HepG2 (cell line): ENCODE measurements around the gene PRKAR1A. TPM values are rescaled to one million over a fixed set of nuclear protein-coding genes. Genes with fewer than 3 reads are reported as not detected.

Source experiments
- AKAP8 ChIP-seq: sonication (generic); formaldehyde crosslinking; IDR thresholded peaks from 2 replicates; pipeline ENCODE4 v1.5.1; 2020; ENCODE audit warnings: mild to moderate bottlenecking, missing genetic modification reagents
- HMGA1 ChIP-seq: sonication (generic); formaldehyde crosslinking; conservative IDR thresholded peaks from 2 replicates; pipeline ENCODE4 v1.4.0; 2020; ENCODE audit warnings: missing genetic modification reagents
- KLF16 ChIP-seq, 2 experiments: sonication (generic) in 1 of 2; formaldehyde crosslinking in 1 of 2; IDR thresholded peaks; 2 replicates each; pipeline versions ENCODE4 v1.6.1 to v1.8.0; 2016 to 2023; ENCODE audit warnings: missing genetic modification reagents in 2 of 2, missing compliant biosample characterization in 1 of 2
- MIER3 ChIP-seq: IDR thresholded peaks from 2 replicates; pipeline ENCODE4 v1.6.1; 2016; ENCODE audit warnings: missing compliant biosample characterization, borderline replicate concordance
- MXI1 ChIP-seq: IDR thresholded peaks from 3 replicates; pipeline ENCODE4 v1.6.1; 2012; ENCODE audit warnings: low read depth, low read length, inconsistent platforms, borderline replicate concordance
- POGZ ChIP-seq: sonication (generic); formaldehyde crosslinking; IDR thresholded peaks from 2 replicates; pipeline ENCODE4 v1.4.0; 2020; ENCODE audit warnings: mild to moderate bottlenecking, missing genetic modification reagents
- REPIN1 ChIP-seq: sonication (generic); formaldehyde crosslinking; IDR thresholded peaks from 2 replicates; pipeline ENCODE4 v1.8.0; 2022; ENCODE audit warnings: missing genetic modification reagents, low read depth, mild to moderate bottlenecking, borderline replicate concordance
- RXRB ChIP-seq: IDR thresholded peaks from 2 replicates; pipeline ENCODE4 v1.6.1; 2016; ENCODE audit warnings: borderline replicate concordance, missing genetic modification reagents, missing compliant biosample characterization
- SOX13 ChIP-seq, 3 experiments: fragments of 450-650 bp in 1 of 3; sonication (generic) in 1 of 3; formaldehyde crosslinking in 1 of 3; IDR thresholded peaks in 2 of 3; conservative IDR thresholded peaks in 1 of 3; 2 replicates each; pipeline versions ENCODE4 v1.5.0 to v1.6.1; 2016 to 2020; ENCODE audit warnings: antibody characterized with exemption in 1 of 3, mild to moderate bottlenecking in 1 of 3, missing compliant biosample characterization in 1 of 3, missing genetic modification reagents in 1 of 3, moderate library complexity in 1 of 3
- TARDBP ChIP-seq: sonication (generic); formaldehyde crosslinking; IDR thresholded peaks from 2 replicates; pipeline ENCODE4 v1.8.0; 2022; ENCODE audit warnings: mild to moderate bottlenecking, missing genetic modification reagents
- ZFX ChIP-seq: sonication (generic); formaldehyde crosslinking; IDR thresholded peaks from 2 replicates; pipeline ENCODE4 v1.4.0; 2020; ENCODE audit warnings: mild to moderate bottlenecking, low read depth, missing genetic modification reagents, moderate library complexity
- ZKSCAN8 ChIP-seq: IDR thresholded peaks from 2 replicates; pipeline ENCODE4 v1.6.1; 2016; ENCODE audit warnings: borderline replicate concordance, missing genetic modification reagents, missing compliant biosample characterization
- ZNF264 ChIP-seq: sonication (generic); formaldehyde crosslinking; IDR thresholded peaks from 2 replicates; pipeline ENCODE4 v1.4.0; 2020; ENCODE audit warnings: missing genetic modification reagents
- ZNF768 ChIP-seq: sonication (generic); formaldehyde crosslinking; IDR thresholded peaks from 2 replicates; pipeline ENCODE4 v1.4.0; 2020; ENCODE audit warnings: missing genetic modification reagents
- ZNF792 ChIP-seq: IDR thresholded peaks from 2 replicates; pipeline ENCODE4 v1.6.1; 2016
- polyA plus RNA-seq, 8 experiments: library from polyadenylated mRNA; depleted of rRNA in 3 of 8; stranded (reverse) in 7 of 8; unstranded in 1 of 8; fragments of >200 nt; fragmentation: Illumina TruSeq in 4 of 8; extraction: Trizol in 4 of 8; gene quantifications; 2 replicates each; pipeline versions ENCODE4 v1.2.1 to v1.2.3, GENCODE V29; 2011 to 2016; ENCODE audit warnings: low read depth in 4 of 8, missing spikeins in 1 of 8, mixed read lengths in 1 of 8; ENCODE audit not compliant: insufficient read depth in 1 of 8
- total RNA-seq, 5 experiments: library from RNA; depleted of rRNA; stranded (reverse); fragments of >200 nt; fragmentation: Illumina TruSeq; extraction: Trizol; gene quantifications; 2 replicates each; pipeline ENCODE4 v1.2.3, GENCODE V29; 2016; ENCODE audit warnings: low read depth in 1 of 5
- TF ChIP-seq, protein P1 (sequence below): sonication (generic); formaldehyde crosslinking; IDR thresholded peaks from 2 replicates; pipeline ENCODE4 v1.4.0; 2020; ENCODE audit warnings: missing genetic modification reagents, borderline replicate concordance
- TF ChIP-seq, protein P2 (sequence below): sonication (generic); formaldehyde crosslinking; IDR thresholded peaks from 2 replicates; pipeline ENCODE4 v1.4.0; 2020; ENCODE audit warnings: missing genetic modification reagents
- TF ChIP-seq, protein P3 (sequence below): conservative IDR thresholded peaks from 2 replicates; pipeline ENCODE4 v1.6.1; 2018; ENCODE audit warnings: missing genetic modification reagents
- TF ChIP-seq, protein P4 (sequence below): sonication (generic); formaldehyde crosslinking; IDR thresholded peaks from 2 replicates; pipeline ENCODE4 v1.5.0; 2020; ENCODE audit warnings: missing genetic modification reagents

PRKAR1A gene
- total and polyA plus RNA-seq, 2 of the 13 experiments (the other 11 are each of a cell fraction or from before 2014, with no cell fraction given) = 265 to 266 TPM

DNA sequence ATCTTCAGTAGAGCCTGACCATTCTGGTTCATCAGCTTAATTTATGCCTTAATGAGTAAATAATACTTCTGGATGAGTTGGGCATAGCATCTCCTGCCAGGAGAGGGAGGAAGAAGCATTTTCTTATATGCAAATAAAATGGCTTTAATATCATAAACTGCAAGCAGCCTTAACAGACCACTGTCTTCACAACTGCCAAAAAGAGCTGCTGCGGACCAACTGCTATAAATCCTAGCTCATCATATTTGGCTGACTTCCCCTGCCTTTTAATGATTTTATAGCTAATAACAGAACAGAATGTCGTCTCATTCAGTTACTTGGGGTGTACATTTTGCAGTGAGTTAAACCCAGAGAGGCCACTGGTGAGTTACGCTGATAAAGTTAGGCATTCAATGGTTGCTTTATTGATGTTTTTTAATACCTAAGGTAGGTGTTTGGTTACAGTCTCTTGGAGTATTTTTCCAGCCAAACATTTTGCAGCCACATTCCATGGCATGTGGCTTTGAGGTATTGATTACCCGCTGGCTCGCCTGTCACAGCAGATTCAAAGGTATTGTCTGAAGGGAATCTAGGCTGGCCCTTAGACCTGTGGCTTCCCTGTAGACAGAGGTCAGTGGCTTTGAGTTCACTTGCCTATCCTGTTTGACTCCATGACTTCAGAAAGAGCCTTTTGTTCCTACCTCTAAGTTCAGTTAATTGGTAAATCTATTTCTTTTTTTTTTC, 72.5 kb downstream of the PRKAR1A start (continued):
- TF ChIP-seq MIER3 (peak; percentile 84; the same call in 1 of the 2 replicates), ZKSCAN8 (CRISPR knock-in tag) (peak; percentile 37; the same call in 1 of the 2 replicates), REPIN1 (CRISPR knock-in tag) (peak; percentile 83; the same call in 1 of the 2 replicates), POGZ (CRISPR knock-in tag) (peak; percentile 56), KLF16 (CRISPR knock-in tag; IDR thresholded peaks at IDR 0.05) (no peak; a peak in 1 of 4 replicates), RXRB (CRISPR knock-in tag) (peak; percentile 91), MXI1 (0 out of 3 replicates have a peak, but pooled peaks have one; percentile 24), ZNF264 (CRISPR knock-in tag) (peak; percentile 86), ZNF792 (peak; percentile 35; the same call in 1 of the 2 replicates), TARDBP (peak; percentile 70; the same call in 1 of the 2 replicates), ZNF768 (CRISPR knock-in tag) (no peak), ZFX (CRISPR knock-in tag) (peak; percentile 28; the same call in 1 of the 2 replicates), SOX13 (IDR thresholded peaks at IDR 0.05) (peak; percentile 76), SOX13 (CRISPR knock-in tag; conservative IDR thresholded peaks at IDR 0.05 in 1 of 2, IDR thresholded peaks at IDR 0.05 in 1 of 2) (peak in 1 of 2 experiments; percentile 96; a peak in 2 of 4 replicates), AKAP8 (CRISPR knock-in tag) (0 out of 2 replicates have a peak, but pooled peaks have one; percentile 26), HMGA1 (CRISPR knock-in tag) (no peak)
- TF ChIP-seq, protein P1, sequence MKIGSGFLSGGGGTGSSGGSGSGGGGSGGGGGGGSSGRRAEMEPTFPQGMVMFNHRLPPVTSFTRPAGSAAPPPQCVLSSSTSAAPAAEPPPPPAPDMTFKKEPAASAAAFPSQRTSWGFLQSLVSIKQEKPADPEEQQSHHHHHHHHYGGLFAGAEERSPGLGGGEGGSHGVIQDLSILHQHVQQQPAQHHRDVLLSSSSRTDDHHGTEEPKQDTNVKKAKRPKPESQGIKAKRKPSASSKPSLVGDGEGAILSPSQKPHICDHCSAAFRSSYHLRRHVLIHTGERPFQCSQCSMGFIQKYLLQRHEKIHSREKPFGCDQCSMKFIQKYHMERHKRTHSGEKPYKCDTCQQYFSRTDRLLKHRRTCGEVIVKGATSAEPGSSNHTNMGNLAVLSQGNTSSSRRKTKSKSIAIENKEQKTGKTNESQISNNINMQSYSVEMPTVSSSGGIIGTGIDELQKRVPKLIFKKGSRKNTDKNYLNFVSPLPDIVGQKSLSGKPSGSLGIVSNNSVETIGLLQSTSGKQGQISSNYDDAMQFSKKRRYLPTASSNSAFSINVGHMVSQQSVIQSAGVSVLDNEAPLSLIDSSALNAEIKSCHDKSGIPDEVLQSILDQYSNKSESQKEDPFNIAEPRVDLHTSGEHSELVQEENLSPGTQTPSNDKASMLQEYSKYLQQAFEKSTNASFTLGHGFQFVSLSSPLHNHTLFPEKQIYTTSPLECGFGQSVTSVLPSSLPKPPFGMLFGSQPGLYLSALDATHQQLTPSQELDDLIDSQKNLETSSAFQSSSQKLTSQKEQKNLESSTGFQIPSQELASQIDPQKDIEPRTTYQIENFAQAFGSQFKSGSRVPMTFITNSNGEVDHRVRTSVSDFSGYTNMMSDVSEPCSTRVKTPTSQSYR = peak; percentile 18; the same call in 1 of the 2 replicates
- TF ChIP-seq, protein P2, sequence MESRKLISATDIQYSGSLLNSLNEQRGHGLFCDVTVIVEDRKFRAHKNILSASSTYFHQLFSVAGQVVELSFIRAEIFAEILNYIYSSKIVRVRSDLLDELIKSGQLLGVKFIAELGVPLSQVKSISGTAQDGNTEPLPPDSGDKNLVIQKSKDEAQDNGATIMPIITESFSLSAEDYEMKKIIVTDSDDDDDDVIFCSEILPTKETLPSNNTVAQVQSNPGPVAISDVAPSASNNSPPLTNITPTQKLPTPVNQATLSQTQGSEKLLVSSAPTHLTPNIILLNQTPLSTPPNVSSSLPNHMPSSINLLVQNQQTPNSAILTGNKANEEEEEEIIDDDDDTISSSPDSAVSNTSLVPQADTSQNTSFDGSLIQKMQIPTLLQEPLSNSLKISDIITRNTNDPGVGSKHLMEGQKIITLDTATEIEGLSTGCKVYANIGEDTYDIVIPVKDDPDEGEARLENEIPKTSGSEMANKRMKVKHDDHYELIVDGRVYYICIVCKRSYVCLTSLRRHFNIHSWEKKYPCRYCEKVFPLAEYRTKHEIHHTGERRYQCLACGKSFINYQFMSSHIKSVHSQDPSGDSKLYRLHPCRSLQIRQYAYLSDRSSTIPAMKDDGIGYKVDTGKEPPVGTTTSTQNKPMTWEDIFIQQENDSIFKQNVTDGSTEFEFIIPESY = peak; percentile 92
- TF ChIP-seq, protein P3, sequence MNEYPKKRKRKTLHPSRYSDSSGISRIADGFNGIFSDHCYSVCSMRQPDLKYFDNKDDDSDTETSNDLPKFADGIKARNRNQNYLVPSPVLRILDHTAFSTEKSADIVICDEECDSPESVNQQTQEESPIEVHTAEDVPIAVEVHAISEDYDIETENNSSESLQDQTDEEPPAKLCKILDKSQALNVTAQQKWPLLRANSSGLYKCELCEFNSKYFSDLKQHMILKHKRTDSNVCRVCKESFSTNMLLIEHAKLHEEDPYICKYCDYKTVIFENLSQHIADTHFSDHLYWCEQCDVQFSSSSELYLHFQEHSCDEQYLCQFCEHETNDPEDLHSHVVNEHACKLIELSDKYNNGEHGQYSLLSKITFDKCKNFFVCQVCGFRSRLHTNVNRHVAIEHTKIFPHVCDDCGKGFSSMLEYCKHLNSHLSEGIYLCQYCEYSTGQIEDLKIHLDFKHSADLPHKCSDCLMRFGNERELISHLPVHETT = no peak
- TF ChIP-seq, protein P4, sequence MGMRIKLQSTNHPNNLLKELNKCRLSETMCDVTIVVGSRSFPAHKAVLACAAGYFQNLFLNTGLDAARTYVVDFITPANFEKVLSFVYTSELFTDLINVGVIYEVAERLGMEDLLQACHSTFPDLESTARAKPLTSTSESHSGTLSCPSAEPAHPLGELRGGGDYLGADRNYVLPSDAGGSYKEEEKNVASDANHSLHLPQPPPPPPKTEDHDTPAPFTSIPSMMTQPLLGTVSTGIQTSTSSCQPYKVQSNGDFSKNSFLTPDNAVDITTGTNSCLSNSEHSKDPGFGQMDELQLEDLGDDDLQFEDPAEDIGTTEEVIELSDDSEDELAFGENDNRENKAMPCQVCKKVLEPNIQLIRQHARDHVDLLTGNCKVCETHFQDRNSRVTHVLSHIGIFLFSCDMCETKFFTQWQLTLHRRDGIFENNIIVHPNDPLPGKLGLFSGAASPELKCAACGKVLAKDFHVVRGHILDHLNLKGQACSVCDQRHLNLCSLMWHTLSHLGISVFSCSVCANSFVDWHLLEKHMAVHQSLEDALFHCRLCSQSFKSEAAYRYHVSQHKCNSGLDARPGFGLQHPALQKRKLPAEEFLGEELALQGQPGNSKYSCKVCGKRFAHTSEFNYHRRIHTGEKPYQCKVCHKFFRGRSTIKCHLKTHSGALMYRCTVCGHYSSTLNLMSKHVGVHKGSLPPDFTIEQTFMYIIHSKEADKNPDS = peak; percentile 98
